ENCODE results near the gene ERVW-1. TPM values are rescaled to one million over a fixed set of nuclear protein-coding genes. Genes with fewer than 3 reads are reported as not detected.
A peak's percentile ranks its signal among the peaks of the same experiment; 100 is the strongest.
"Not testable (repeated sequence)": the region's sequence is repeated elsewhere in the genome, so short reads cannot be mapped to it uniquely, and the experiment has no call there.

Gene ERVW-1
- total RNA-seq, result not detected

- not testable (repeated sequence) for H3K27me3 Mint-ChIP-seq; H3K9me3 Mint-ChIP-seq; H3K4me1 Mint-ChIP-seq; H3K36me3 Mint-ChIP-seq (ENCODE audit: low read depth); H3K4me3 Mint-ChIP-seq; H3K27ac Mint-ChIP-seq; ATAC-seq (replicated peaks)
Measured at GRCh38 chr7:92477681-92478080, at the start of gene ERVW-1. Gene ERVW-1 (minus strand): TSS chr7:92477946. CDS start chr7:92470381, 7,565 bp downstream.

DNA sequence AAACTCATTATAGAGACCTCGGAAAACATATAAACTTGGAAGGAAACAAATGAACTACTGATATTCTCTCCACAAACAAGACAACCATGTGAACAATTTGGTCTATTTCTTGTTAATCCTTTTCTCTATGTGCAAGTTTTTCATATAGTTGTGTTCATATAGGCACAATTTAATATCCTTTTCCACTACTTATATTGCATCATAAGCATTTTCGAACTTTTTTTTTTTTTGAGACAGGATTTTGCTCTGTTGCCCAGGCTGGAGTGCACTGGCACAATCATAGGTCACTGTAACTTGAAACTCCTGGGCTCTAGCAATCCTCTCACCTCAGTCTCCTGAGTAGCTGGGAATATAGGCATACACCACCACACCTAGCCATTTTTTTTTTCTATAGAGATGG lies 45.4 kb upstream of the ERVW-1 start:
- ATAC-seq (replicated peaks), result no peak
- Mint-ChIP-seq H3K9me3 (no peaks in the 10 kb centered on the region), H3K27me3 (no peaks in the 10 kb centered on the region), H3K4me1 (peaks cover 12% of the 10 kb centered on the region), H3K27ac (no peak overlapping the region), H3K36me3 (ENCODE audit: low read depth) (peaks cover 10% of the 10 kb centered on the region), H3K4me3 (no peak overlapping the region)

- Mint-ChIP-seq H3K9me3 (no peaks in the 10 kb centered on the region), H3K4me1 (no peaks in the 10 kb centered on the region), H3K4me3 (no peak overlapping the region), H3K36me3 (ENCODE audit: low read depth) (peaks cover 36% of the 10 kb centered on the region), H3K27ac (no peak overlapping the region), H3K27me3 (no peaks in the 10 kb centered on the region)
- ATAC-seq (replicated peaks), result no peak
Measured at GRCh38 chr7:92520024-92520423, 42.3 kb upstream of the ERVW-1 start.

- no peak overlapping the region for H3K4me3 Mint-ChIP-seq
- H3K4me1 Mint-ChIP-seq, result no peaks in the 10 kb centered on the region
- no peak for ATAC-seq (replicated peaks)
- H3K9me3 Mint-ChIP-seq, result no peaks in the 10 kb centered on the region
- no peak overlapping the region for H3K27ac Mint-ChIP-seq
- H3K27me3 Mint-ChIP-seq, result no peaks in the 10 kb centered on the region
- H3K36me3 Mint-ChIP-seq (ENCODE audit: low read depth), result peaks cover 37% of the 10 kb centered on the region
Measured at GRCh38 chr7:92517631-92518030, 39.9 kb upstream of the ERVW-1 start.

GRCh38 chr7:92513167-92513902 lies 35.6 kb upstream of the ERVW-1 start:
- H3K36me3 Mint-ChIP-seq (ENCODE audit: low read depth), result peaks cover 58% of the 10 kb centered on the region
- H3K27ac Mint-ChIP-seq, result no peak overlapping the region
- H3K4me1 Mint-ChIP-seq, result no peaks in the 10 kb centered on the region
- H3K27me3 Mint-ChIP-seq, result no peaks in the 10 kb centered on the region
- H3K4me3 Mint-ChIP-seq, result no peak overlapping the region
- H3K9me3 Mint-ChIP-seq, result no peaks in the 10 kb centered on the region
- no peak for ATAC-seq (replicated peaks)

GRCh38 chr7:92508946-92509345 lies 31.2 kb upstream of the ERVW-1 start:
- H3K9me3 Mint-ChIP-seq, result no peaks in the 10 kb centered on the region
- H3K27ac Mint-ChIP-seq, result no peak overlapping the region
- no peaks in the 10 kb centered on the region for H3K4me1 Mint-ChIP-seq
- no peak overlapping the region for H3K4me3 Mint-ChIP-seq
- no peak for ATAC-seq (replicated peaks)
- no peaks in the 10 kb centered on the region for H3K27me3 Mint-ChIP-seq
- H3K36me3 Mint-ChIP-seq (ENCODE audit: low read depth), result peaks cover 46% of the 10 kb centered on the region

DNA sequence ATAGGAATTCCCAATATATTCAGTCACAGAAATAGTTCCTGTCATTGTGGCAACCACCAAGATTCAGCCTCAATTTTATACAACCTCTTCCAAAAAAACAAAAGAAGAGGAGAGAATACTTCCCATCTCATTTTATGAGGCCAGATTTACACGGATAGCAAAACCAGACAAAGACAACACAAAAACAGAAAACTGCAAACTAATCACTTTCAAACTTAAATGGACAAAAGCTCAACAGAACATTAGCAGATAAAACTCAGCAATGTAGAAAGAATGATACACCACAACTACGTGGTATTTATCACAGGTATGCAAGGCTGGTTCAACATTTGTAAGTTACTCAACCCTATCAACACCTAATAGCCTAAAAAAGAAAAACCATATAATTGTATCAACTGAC lies 28.6 kb upstream of the ERVW-1 start:
- no peaks in the 10 kb centered on the region for H3K4me1 Mint-ChIP-seq
- H3K27me3 Mint-ChIP-seq, result no peaks in the 10 kb centered on the region
- no peaks in the 10 kb centered on the region for H3K9me3 Mint-ChIP-seq
- peaks cover 49% of the 10 kb centered on the region for H3K36me3 Mint-ChIP-seq (ENCODE audit: low read depth)
- H3K27ac Mint-ChIP-seq, result peak overlapping the region; percentile 10
- H3K4me3 Mint-ChIP-seq, result no peak overlapping the region
- no peak for ATAC-seq (replicated peaks)

GRCh38 chr7:92504563-92504962 lies 26.8 kb upstream of the ERVW-1 start:
- Mint-ChIP-seq H3K27me3 (no peaks in the 10 kb centered on the region), H3K36me3 (ENCODE audit: low read depth) (peaks cover 58% of the 10 kb centered on the region), H3K4me1 (no peaks in the 10 kb centered on the region), H3K4me3 (no peak overlapping the region), H3K27ac (no peak overlapping the region), H3K9me3 (no peaks in the 10 kb centered on the region)
- no peak for ATAC-seq (replicated peaks)

DNA sequence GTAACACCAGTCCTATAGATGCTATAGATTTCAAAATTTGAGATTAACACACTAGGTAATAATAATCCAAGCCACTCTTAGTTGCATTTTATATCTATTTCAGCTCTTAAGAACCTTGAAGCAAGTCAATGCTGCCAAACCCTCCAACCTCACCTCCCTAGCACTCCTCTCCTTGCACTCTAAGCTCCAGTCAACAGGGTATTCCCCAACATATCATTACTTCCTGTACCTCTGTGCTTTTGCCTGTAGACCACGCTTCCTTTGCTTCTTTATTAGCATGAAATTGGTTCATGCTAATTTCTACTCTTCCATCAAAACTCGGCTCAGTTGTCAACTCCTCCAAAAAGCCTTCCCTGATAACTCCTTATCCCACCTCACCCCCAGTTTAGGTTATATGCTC lies 26.0 kb upstream of the ERVW-1 start:
- ATAC-seq (replicated peaks), result no peak
- Mint-ChIP-seq H3K27ac (no peak overlapping the region), H3K27me3 (no peaks in the 10 kb centered on the region), H3K36me3 (ENCODE audit: low read depth) (peaks cover 58% of the 10 kb centered on the region), H3K4me3 (no peak overlapping the region), H3K9me3 (no peaks in the 10 kb centered on the region), H3K4me1 (no peaks in the 10 kb centered on the region)

DNA sequence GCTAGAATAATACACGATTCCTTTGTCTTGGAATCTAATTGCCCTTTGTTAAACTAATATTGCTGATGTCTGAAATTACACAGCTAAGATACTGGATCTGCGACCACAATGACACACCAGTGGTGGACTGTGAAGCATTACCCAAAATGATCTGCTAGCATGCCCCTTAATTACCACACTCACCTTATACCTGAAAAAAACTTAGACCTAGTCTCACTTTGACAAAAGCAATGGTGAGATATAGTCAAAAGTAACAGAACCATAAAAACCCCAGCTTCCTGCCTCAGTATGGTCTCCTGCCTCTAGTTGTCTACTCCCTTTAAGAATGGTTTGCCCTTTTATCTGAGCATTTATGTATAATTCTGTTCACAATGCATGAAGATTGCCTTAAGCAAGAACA lies 20.8 kb upstream of the ERVW-1 start:
- Mint-ChIP-seq H3K27ac (peak overlapping the region; percentile 3), H3K36me3 (ENCODE audit: low read depth) (peaks cover 75% of the 10 kb centered on the region), H3K27me3 (no peaks in the 10 kb centered on the region), H3K9me3 (no peaks in the 10 kb centered on the region), H3K4me3 (no peak overlapping the region), H3K4me1 (no peaks in the 10 kb centered on the region)
- peak; percentile 60 for ATAC-seq (replicated peaks)

DNA sequence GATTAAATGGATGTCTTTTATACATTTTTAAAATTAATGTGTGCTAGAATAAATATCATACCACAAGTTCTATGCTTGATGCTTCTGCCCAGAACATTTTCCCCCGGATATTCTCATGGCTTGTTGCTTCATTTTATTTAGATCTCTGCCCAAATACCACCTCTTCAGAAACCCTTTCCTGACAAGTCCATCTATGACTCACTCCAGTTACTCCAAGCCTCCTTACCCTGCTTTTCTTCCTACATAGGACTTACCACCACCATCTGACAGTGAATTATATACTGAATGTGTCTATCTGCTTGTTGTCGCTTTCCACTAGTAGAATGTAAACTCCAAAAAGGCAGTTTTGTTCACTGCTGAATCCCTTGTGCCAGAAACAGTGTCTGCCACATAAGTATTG lies 19.1 kb upstream of the ERVW-1 start:
- Mint-ChIP-seq H3K27me3 (no peaks in the 10 kb centered on the region), H3K9me3 (no peaks in the 10 kb centered on the region), H3K27ac (no peak overlapping the region), H3K4me1 (no peaks in the 10 kb centered on the region), H3K4me3 (no peak overlapping the region), H3K36me3 (ENCODE audit: low read depth) (peaks cover 88% of the 10 kb centered on the region)
- ATAC-seq (replicated peaks), result no peak

DNA sequence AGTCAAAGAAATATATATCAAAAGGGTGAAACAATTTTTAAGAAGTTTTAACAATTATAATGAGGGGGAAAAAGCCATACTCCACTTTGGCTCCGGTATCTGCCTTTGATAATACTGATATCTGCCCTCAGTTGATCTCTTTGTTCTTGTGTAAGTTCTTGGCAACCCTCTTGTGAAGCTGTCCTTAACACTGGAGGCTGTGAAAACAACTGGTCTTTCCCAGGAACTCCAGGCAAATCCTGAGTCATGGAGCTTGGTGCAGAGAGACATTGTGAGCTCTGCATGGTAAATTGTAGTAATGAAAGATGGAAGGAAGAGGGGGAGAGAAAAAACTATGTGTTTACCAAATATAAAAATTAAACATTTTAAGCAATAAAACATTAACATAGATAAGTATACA lies 11.9 kb upstream of the ERVW-1 start:
- Mint-ChIP-seq H3K4me1 (no peaks in the 10 kb centered on the region), H3K9me3 (no peaks in the 10 kb centered on the region), H3K27me3 (no peaks in the 10 kb centered on the region), H3K36me3 (ENCODE audit: low read depth) (peaks cover 82% of the 10 kb centered on the region), H3K4me3 (no peak overlapping the region), H3K27ac (peak overlapping the region; percentile 65)
- no peak for ATAC-seq (replicated peaks)

GRCh38 chr7:92487804-92488203 lies 10.1 kb upstream of the ERVW-1 start:
- Mint-ChIP-seq H3K9me3 (no peaks in the 10 kb centered on the region), H3K4me3 (no peak overlapping the region), H3K27me3 (no peaks in the 10 kb centered on the region), H3K4me1 (no peaks in the 10 kb centered on the region), H3K27ac (no peak overlapping the region), H3K36me3 (ENCODE audit: low read depth) (peaks cover 67% of the 10 kb centered on the region)
- ATAC-seq (replicated peaks), result no peak

DNA sequence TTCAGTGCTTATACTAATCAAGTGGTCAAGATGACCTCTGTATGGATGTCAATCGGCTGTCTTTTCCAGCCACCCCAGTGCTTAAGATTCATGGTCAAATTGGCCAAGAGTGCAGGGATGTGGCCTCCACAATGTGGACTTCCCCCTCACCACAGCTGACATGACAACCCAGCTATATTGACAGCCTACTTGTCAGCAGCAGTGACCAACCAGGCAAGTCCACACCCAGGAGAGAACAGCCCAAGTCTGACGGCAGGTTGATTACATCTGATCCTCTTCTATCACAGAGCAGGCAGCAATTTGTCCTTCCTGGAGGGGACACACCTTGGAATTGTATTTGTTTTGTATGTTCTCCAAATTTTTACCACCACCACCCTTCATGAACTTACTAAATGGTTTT lies 8.2 kb upstream of the ERVW-1 start:
- Mint-ChIP-seq H3K27me3 (no peaks in the 10 kb centered on the region), H3K27ac (peak overlapping the region; percentile 20), H3K36me3 (ENCODE audit: low read depth) (peaks cover 49% of the 10 kb centered on the region), H3K4me1 (no peaks in the 10 kb centered on the region), H3K4me3 (no peak overlapping the region), H3K9me3 (no peaks in the 10 kb centered on the region)
- no peak for ATAC-seq (replicated peaks)

DNA sequence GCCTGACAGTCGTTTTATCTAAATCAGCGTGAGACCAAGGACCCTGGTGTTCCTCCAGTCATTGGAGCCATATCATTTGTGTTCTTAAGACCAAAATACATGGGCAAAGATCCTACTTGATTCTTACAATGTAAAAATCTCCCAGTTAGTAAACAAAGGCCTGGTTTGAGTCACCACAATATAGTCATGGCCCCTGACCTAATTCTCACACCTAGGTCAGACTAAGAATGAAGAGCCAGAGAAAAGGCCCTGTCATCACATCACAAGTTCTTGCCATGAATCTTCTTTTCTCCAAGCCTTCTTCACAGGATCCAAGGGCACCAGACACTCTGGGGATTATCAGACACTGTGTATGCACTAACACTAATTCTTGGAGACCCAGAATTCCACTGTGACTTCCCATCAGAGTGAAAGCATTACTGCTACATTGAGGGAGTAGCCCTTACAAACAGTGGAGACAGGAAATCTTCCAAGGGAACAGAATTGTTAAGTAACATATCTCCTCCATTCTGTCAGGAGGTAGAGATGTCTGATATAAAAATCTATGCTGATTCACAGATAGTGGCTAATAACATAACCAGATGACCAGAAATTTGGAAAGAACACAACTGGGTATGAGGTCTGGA lies 7.6 kb upstream of the ERVW-1 start:
- Mint-ChIP-seq H3K9me3 (no peaks in the 10 kb centered on the region), H3K27me3 (no peaks in the 10 kb centered on the region), H3K4me1 (no peaks in the 10 kb centered on the region), H3K27ac (no peak overlapping the region), H3K4me3 (no peak overlapping the region), H3K36me3 (ENCODE audit: low read depth) (peaks cover 43% of the 10 kb centered on the region)
- peak; percentile 62 for ATAC-seq (replicated peaks)

Data from activated T-helper 17 cell treated with anti-CD3 and anti-CD28 coated beads, Interleukin-2, amount 50 U/mL, for 72 hours (primary cell).